Measurements from ENCODE around the gene CPAMD8. TPM values are rescaled to one million over a fixed set of nuclear protein-coding genes. Genes with fewer than 3 reads are reported as not detected.
A peak's percentile ranks its signal among the peaks of the same experiment; 100 is the strongest.

Gene CPAMD8
- total RNA-seq, 1 donor from 2014 or later, result 294 TPM

DNA sequence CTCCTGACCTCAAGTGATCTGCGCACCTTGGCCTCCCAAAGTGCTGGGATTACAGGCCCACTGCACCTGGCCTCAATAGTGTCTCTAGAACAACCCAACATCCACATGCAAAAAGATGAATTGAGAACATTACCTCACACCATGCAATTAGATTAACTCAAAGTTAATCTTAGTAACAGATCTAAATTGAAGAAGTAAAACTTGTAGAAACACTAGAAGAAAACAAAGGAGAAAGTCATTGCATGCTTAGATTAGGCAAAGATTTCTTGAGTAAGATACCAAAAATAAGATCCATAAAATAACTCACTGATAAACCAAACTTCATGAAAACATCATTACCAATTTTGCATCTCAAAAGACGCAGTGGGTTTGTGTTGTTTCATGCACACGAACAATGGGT lies 2.8 kb downstream of the CPAMD8 start:
- peaks cover 24% of the 10 kb centered on the region for H3K27me3 Mint-ChIP-seq (ENCODE audit: unreplicated experiment)
- peaks cover 26% of the 10 kb centered on the region for H3K36me3 Mint-ChIP-seq (ENCODE audit: unreplicated experiment)
- H3K4me3 Mint-ChIP-seq (ENCODE audit: unreplicated experiment), result no peak overlapping the region
- H3K27ac Mint-ChIP-seq (ENCODE audit: unreplicated experiment), result no peak overlapping the region
- peaks cover 8% of the 10 kb centered on the region for H3K9me3 Mint-ChIP-seq (ENCODE audit: unreplicated experiment)
- peaks cover 57% of the 10 kb centered on the region for H3K4me1 Mint-ChIP-seq (ENCODE audit: unreplicated experiment)
- TF ChIP-seq, protein P1, sequence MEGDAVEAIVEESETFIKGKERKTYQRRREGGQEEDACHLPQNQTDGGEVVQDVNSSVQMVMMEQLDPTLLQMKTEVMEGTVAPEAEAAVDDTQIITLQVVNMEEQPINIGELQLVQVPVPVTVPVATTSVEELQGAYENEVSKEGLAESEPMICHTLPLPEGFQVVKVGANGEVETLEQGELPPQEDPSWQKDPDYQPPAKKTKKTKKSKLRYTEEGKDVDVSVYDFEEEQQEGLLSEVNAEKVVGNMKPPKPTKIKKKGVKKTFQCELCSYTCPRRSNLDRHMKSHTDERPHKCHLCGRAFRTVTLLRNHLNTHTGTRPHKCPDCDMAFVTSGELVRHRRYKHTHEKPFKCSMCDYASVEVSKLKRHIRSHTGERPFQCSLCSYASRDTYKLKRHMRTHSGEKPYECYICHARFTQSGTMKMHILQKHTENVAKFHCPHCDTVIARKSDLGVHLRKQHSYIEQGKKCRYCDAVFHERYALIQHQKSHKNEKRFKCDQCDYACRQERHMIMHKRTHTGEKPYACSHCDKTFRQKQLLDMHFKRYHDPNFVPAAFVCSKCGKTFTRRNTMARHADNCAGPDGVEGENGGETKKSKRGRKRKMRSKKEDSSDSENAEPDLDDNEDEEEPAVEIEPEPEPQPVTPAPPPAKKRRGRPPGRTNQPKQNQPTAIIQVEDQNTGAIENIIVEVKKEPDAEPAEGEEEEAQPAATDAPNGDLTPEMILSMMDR (IDR thresholded peaks at IDR 0.05), result no peak
- no peak for DNase-seq (ENCODE audit: extremely low spot score, unreplicated experiment)

GRCh38 chr19:17022738-17023137 lies 3.9 kb downstream of the CPAMD8 start:
- H3K27me3 Mint-ChIP-seq (ENCODE audit: unreplicated experiment), result peaks cover 14% of the 10 kb centered on the region
- DNase-seq (ENCODE audit: extremely low spot score, unreplicated experiment), result no peak
- H3K9me3 Mint-ChIP-seq (ENCODE audit: unreplicated experiment), result peaks cover 8% of the 10 kb centered on the region
- no peak overlapping the region for H3K4me3 Mint-ChIP-seq (ENCODE audit: unreplicated experiment)
- TF ChIP-seq, protein P1 (IDR thresholded peaks at IDR 0.05), result no peak
- H3K36me3 Mint-ChIP-seq (ENCODE audit: unreplicated experiment), result peaks cover 27% of the 10 kb centered on the region
- H3K4me1 Mint-ChIP-seq (ENCODE audit: unreplicated experiment), result peaks cover 54% of the 10 kb centered on the region
- H3K27ac Mint-ChIP-seq (ENCODE audit: unreplicated experiment), result no peak overlapping the region

DNA sequence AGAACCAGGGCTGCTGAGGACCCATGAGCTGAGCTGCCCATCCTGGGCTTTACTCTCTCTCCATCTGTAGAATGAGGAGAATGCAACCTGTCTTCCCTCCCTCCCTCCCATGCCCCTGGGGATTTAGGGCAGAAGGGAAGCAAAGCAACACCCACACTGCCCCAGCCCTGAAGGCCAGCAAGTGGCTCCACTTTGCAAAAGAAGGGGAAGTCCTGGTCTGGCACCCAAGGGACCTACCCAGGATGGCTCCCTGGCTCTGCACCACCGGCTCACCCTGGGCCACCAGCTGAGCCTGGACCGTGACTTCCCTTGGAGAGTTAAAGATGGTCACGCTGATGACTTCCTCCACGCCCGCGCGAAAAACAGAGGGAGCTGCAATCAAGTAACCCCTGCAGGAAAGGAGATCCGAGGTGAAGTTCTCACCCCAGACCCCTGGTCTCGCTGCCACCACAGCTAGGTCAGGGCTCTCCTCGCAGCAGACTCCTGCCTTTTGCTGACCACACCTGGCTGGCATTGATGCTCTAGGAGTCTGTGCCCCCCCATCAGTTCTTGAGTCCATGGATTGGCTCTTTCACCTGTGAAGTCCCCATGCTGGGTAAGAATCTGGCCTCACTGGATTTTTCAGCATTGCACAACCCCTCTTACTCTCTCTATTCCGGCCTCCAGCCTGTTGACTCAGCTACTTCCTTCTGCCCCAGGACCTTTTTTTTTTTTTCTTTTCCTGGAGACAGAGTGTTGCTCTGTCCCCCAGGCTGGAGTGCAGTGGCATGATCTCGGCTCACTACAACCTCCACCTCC lies 4.6 kb downstream of the CPAMD8 start:
- Mint-ChIP-seq H3K4me3 (ENCODE audit: unreplicated experiment) (no peak overlapping the region), H3K36me3 (ENCODE audit: unreplicated experiment) (peaks cover 27% of the 10 kb centered on the region), H3K9me3 (ENCODE audit: unreplicated experiment) (peaks cover 8% of the 10 kb centered on the region), H3K27me3 (ENCODE audit: unreplicated experiment) (peaks cover 14% of the 10 kb centered on the region), H3K27ac (ENCODE audit: unreplicated experiment) (peak overlapping the region; percentile 39), H3K4me1 (ENCODE audit: unreplicated experiment) (peaks cover 50% of the 10 kb centered on the region)
- TF ChIP-seq, protein P1 (IDR thresholded peaks at IDR 0.05), result no peak
- no peak for DNase-seq (ENCODE audit: extremely low spot score, unreplicated experiment)

GRCh38 chr19:17021328-17021727 lies 5.3 kb downstream of the CPAMD8 start:
- no peak for DNase-seq (ENCODE audit: extremely low spot score, unreplicated experiment)
- peaks cover 14% of the 10 kb centered on the region for H3K27me3 Mint-ChIP-seq (ENCODE audit: unreplicated experiment)
- peaks cover 27% of the 10 kb centered on the region for H3K36me3 Mint-ChIP-seq (ENCODE audit: unreplicated experiment)
- peaks cover 50% of the 10 kb centered on the region for H3K4me1 Mint-ChIP-seq (ENCODE audit: unreplicated experiment)
- TF ChIP-seq, protein P1 (IDR thresholded peaks at IDR 0.05), result no peak
- H3K27ac Mint-ChIP-seq (ENCODE audit: unreplicated experiment), result no peak overlapping the region
- H3K4me3 Mint-ChIP-seq (ENCODE audit: unreplicated experiment), result no peak overlapping the region
- H3K9me3 Mint-ChIP-seq (ENCODE audit: unreplicated experiment), result peaks cover 8% of the 10 kb centered on the region

- Mint-ChIP-seq H3K4me3 (ENCODE audit: unreplicated experiment) (no peak overlapping the region), H3K36me3 (ENCODE audit: unreplicated experiment) (peaks cover 27% of the 10 kb centered on the region), H3K27me3 (ENCODE audit: unreplicated experiment) (peaks cover 9% of the 10 kb centered on the region), H3K4me1 (ENCODE audit: unreplicated experiment) (peaks cover 46% of the 10 kb centered on the region), H3K27ac (ENCODE audit: unreplicated experiment) (peak overlapping the region; percentile 76), H3K9me3 (ENCODE audit: unreplicated experiment) (peaks cover 8% of the 10 kb centered on the region)
- TF ChIP-seq, protein P1 (IDR thresholded peaks at IDR 0.05), result no peak
- no peak for DNase-seq (ENCODE audit: extremely low spot score, unreplicated experiment)
Measured at GRCh38 chr19:17020823-17021222, 5.8 kb downstream of the CPAMD8 start.

All from osteocyte (in vitro differentiated cells).